PC-9 (cell line): ENCODE results near the gene CACNA1D.

Experiments used
- CTCF ChIP-seq: fragments of 200-600 bp; sonication (generic); conservative IDR thresholded peaks from 2 replicates; pipeline ENCODE4 v1.6.1; 2017; ENCODE audit warnings: mixed run types, antibody characterized with exemption, mild to moderate bottlenecking, moderate library complexity
- EZH2 ChIP-seq: fragments of 200-600 bp; sonication (generic); IDR thresholded peaks from 2 replicates; pipeline ENCODE4 v1.8.0; 2017; ENCODE audit warnings: antibody characterized with exemption, low read depth

- TF ChIP-seq CTCF, result no peak
- TF ChIP-seq EZH2, result no peak
These were observed 58.3 kb downstream of the CACNA1D start for GRCh38 chr3:53552730-53553129.
